Measurements from ENCODE around the gene CYLD.

DNA sequence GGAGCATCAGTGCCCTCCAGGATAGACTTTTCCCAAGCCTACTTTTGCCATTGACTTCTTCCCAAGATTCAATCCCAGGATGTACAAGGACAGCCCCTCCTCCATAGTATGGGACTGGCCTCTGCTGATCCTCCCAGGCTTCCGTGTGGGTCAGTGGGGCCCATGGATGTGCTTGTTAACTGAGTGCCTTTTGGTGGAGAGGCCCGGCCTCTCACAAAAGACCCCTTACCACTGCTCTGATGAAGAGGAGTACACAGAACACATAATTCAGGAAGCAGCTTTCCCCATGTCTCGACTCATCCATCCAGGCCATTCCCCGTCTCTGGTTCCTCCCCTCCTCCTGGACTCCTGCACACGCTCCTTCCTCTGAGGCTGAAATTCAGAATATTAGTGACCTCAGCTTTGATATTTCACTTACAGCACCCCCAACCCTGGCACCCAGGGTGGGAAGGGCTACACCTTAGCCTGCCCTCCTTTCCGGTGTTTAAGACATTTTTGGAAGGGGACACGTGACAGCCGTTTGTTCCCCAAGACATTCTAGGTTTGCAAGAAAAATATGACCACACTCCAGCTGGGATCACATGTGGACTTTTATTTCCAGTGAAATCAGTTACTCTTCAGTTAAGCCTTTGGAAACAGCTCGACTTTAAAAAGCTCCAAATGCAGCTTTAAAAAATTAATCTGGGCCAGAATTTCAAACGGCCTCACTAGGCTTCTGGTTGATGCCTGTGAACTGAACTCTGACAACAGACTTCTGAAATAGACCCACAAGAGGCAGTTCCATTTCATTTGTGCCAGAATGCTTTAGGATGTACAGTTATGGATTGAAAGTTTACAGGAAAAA is 9.7 kb upstream of the CYLD start:
- TF ChIP-seq EZH2phosphoT487 (IDR thresholded peaks at IDR 0.05; ENCODE audit: low read depth) = no peak
- no peak for TF ChIP-seq CTCF (IDR thresholded peaks at IDR 0.05; ENCODE audit: low read depth, low read length)

All from OCI-LY3 (cell line).